ENCODE measurements around the gene MYCBP.

GRCh38 chr1:38919130-38919529 is 46.0 kb upstream of the MYCBP start:
- no peak for TF ChIP-seq CTCF (conservative IDR thresholded peaks at IDR 0.05; ENCODE audit: low read depth, low read length)
- TF ChIP-seq EZH2 (IDR thresholded peaks at IDR 0.05; ENCODE audit: low read length, unreplicated experiment) = no peak

Measured in PC-3 (cell line).